UCSD-AML1 (cell line): Measurements from ENCODE around the gene RIC1.
"Not testable (repeated sequence)": the region's sequence is repeated elsewhere in the genome, so short reads cannot be mapped to it uniquely, and the experiment has no call there.

Source experiments
- DNase-seq: peaks from one replicate; lab custom pipeline; 2025; ENCODE audit not compliant: unreplicated experiment; lab: John Stamatoyannopoulos, UW

The RIC1 gene

GRCh38 chr9:5620494-5620893 is 8.4 kb upstream of the RIC1 start:
- no peak for DNase-seq

DNA sequence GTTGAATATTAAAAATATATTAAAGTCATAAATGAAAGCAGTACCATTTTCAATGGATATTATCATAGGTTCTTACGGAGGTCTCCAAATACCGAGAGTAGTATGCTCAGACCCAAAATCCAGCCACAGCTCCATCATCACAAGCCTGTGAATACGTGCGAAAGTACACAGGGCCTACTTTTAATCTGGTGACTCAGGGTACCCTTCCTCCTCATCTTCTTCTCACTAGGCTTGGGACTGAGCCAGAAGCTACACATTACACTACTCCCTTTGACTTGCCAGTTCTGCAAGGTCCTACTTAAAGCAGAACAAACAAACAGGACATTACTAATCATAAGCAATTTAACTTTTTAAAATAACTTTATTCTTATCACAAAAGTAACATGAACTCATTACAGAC is 7.6 kb upstream of the RIC1 start:
- DNase-seq, result no peak

GRCh38 chr9:5622016-5622415 is 6.9 kb upstream of the RIC1 start:
- no peak for DNase-seq

DNA sequence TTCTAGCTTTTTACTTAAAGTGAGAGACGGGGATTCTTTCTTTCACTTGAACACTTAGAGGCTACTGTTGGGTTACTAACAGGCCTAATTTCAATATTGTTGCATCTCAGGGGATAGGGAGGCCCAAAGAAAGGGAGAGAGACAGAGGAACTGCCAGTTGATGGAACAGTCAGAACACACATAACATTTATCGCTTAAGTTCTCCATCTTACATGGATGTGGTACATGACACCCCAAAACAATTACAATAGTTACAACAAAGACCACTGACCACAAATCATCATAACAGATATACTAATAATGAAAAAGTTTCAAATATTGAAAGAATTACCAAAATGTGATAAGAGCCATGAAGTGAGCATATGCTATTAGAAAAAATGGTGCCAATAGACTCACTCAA is 4.3 kb upstream of the RIC1 start:
- no peak for DNase-seq

GRCh38 chr9:5626727-5627634 is 1.9 kb upstream of the RIC1 start:
- peak; percentile 51 for DNase-seq

- not testable (repeated sequence) for DNase-seq
Observed at GRCh38 chr9:5627686-5628085, 1.2 kb upstream of the RIC1 start.

GRCh38 chr9:5628183-5628529 is 751 bp upstream of the RIC1 start:
- no peak for DNase-seq

- peak; percentile 71 for DNase-seq
Observed at GRCh38 chr9:5629312-5630080, 589 bp downstream of the RIC1 start.

GRCh38 chr9:5630081-5630507 is 1.2 kb downstream of the RIC1 start:
- no peak for DNase-seq

DNA sequence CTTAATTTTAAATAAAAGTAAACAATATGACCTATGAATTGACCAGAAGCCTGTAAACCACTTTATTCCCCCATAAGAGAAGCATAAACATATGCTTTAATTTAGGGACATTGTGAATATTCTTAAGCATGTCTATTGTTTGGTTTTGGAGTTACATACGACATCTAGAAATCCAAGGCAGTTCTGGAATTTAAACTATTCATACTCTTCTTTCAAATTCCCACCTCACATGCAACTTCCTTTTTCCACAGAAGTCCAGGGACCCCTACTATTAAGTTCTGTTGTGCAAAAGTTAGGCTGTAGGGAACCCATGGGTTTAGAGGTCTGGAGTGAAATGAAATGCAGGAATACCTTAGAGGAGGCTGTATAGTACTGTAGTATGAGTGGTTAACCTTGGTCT is 2.1 kb downstream of the RIC1 start:
- DNase-seq, result no peak

GRCh38 chr9:5632540-5632939 is 3.6 kb downstream of the RIC1 start:
- no peak for DNase-seq

DNA sequence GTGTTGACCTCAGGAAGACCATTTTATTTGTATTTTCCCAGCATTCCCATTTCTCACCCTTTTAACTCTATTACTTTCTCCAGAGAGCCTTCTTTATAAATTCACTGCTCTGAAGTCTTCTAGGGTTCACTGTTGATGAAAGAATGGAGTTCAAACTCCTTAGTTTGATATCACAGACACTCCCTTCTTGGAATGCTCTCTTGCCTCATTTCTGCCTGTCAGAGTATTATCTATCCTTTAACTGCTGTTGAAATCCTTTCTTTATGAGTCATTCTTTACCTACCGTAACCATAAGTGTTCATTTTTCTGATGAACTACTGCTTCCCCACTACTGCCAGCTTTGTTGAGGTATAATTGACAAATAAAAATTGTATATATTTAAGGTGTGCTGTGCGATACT is 4.3 kb downstream of the RIC1 start:
- no peak for DNase-seq

DNA sequence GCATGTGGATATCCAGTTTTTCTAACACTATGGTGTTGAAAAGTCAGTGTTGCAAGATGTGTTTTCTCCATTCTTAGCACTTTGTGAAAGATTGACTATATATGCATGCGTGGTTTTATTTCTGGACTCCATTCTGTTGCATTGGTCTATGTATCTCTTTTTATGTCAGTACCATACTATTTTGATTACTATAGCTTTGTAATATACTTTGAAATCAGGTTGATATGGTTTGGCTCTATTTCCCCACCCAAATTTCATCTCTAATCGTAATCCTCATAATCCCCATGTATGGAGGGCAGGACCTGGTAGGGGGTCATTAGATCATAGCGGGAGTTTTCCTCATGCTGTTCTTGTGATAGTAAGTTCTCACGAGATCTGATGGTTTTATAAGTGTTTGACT is 6.5 kb downstream of the RIC1 start:
- no peak for DNase-seq

- no peak for DNase-seq
Observed at GRCh38 chr9:5639816-5640215, 10.9 kb downstream of the RIC1 start.

DNA sequence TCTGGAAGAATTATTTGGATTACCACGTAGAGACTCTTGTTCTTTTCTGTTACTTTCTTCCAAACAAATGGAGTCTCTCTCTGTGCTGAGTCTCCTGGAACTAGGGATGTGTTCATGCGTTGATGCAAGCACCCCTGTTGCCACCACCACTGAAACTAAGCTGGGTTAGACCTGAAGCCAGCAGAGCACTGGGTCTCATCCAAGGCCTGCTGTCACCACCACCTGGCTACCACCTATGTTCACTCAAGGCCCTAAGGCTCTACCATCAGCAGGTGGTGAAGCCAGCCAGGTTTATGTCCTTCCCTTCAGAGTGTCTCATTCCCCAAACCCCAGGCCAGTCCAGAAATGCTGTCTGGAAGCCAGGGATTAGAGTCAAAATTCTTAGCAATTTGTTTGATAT is 13.3 kb downstream of the RIC1 start:
- DNase-seq, result no peak

- DNase-seq, result no peak
Observed at GRCh38 chr9:5643005-5643624, 14.2 kb downstream of the RIC1 start.

DNA sequence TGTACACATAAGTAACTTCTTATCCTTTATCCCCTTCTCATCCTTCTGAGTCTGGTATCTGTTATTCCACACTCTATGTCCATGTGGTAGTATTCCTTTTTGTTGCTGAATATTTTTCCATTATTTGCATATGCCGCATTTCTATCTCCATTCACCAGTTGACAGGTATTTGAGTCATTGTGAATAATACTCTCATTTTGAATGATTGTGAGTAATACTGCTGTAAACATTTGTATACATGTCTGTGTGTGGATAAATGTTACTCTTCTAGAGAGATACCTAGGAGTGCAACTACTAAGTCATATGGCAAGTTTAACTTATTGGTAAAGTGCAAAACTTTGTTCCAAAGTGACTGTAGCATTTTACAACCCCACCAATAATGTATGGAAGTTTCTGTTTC is 15.6 kb downstream of the RIC1 start:
- no peak for DNase-seq

- no peak for DNase-seq
Observed at GRCh38 chr9:5646116-5646515, 17.2 kb downstream of the RIC1 start.

DNA sequence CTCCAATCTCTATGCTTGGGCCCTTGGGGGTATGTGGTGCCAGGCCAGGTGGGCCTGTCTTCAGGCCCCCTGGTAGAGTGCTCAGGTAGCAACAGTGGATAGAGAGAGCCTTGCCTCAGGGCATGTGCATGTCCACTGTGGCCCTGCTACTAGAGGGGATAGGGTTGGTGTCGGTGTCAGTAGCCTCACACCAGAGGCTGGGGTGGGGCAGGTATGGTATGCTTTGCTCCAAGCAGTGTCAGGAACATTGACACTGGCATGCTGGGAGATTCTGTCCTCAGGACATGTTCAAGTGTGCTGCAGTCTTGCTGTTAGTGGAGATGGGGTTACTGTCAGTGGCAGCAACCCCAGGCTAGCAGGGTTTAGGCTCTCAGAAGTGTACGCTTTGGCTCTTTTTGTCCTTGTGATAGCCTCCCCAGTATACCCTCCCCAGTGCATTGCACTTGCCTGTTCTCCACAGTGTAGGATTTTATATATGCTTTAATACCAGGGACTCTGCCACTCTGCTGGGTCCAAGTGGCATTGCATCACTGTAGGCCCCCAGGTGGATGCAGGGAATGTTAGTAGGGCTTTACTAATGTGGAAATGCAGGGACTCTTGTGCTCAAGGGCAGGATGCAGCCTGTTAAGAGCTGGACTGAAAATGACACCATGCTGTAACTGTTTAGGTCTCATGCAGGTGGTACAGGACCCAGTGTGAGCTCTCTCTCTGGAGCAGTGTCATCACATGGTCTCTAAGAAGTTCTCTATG is 21.6 kb downstream of the RIC1 start:
- no peak for DNase-seq

DNA sequence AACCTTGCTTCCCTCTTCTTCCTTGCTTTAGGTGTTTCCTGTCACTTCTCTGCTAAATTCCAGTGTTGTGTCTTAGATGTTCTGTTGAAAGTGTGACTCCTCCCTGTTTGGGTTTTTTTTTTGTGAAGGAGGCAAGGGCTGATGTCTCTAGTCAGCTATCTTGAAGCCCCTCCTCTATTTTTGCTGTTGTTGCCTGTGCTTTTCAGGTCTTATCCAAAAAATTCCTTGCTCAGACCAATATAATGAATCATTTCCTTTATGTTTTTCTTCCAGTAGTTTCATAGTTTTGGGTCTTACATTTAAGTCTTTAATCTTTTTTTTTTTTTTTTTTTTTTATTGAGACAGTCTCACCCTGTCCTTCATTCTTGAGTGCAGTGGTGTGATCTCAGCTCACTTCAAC is 22.3 kb downstream of the RIC1 start:
- DNase-seq, result no peak

DNA sequence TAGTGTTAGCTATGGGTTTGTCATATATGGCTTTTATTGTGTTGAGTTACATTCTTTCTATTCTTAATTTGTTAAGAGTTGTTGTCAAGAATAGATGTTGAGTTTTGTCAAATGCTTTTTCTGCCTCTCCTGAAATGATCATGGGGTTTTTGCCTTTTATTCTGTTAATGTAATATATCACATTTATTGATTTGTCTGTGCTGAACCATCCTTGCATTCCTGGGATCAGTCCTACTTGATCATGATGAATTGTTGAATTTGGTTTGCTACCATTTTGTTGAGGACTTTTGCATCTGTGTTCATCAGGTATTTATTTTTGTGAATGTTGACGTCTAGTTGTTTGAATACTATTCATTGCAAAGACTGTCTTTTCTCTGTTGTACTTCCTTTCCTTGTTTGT is 23.9 kb downstream of the RIC1 start:
- DNase-seq, result no peak
